Retinal pigment epithelial cell (primary cell): Measurements from ENCODE around the gene PPIF.

Experiments
- DNase-seq: peaks from one replicate; pipeline ENCODE4 v3.0.0-alpha.2; 2010; ENCODE audit warnings: low read depth
- H3K4me3 ChIP-seq: 2 replicates; pipeline ENCODE4 v1.5.1; 2011; ENCODE audit warnings: mild to moderate bottlenecking, low read length, control low read depth, moderate library complexity
- CTCF ChIP-seq: conservative IDR thresholded peaks from 2 replicates; pipeline ENCODE4 v1.5.1; 2011; ENCODE audit warnings: low read depth, low read length, control low read depth, inconsistent platforms

Gene PPIF

GRCh38 chr10:79393924-79394610 lies 46.8 kb downstream of the PPIF start:
- TF ChIP-seq CTCF, result no peak
- DNase-seq, result no peak

GRCh38 chr10:79394664-79395063 lies 47.4 kb downstream of the PPIF start:
- H3K4me3 ChIP-seq, result no peak overlapping the region
- no peak for TF ChIP-seq CTCF
- DNase-seq, result no peak

More at GRCh38 chr10:79393924-79394610, 46.8 kb downstream of the PPIF start:
- no peak overlapping the region for H3K4me3 ChIP-seq

- DNase-seq, result no peak
- no peak for TF ChIP-seq CTCF
Measured at GRCh38 chr10:79396520-79396919, 49.3 kb downstream of the PPIF start.

GRCh38 chr10:79397051-79397450 lies 49.8 kb downstream of the PPIF start:
- no peak for TF ChIP-seq CTCF
- DNase-seq, result no peak

More at GRCh38 chr10:79396520-79396919, 49.3 kb downstream of the PPIF start:
- no peak overlapping the region for H3K4me3 ChIP-seq

GRCh38 chr10:79397575-79398303 lies 50.5 kb downstream of the PPIF start:
- no peak for TF ChIP-seq CTCF
- no peak for DNase-seq
- H3K4me3 ChIP-seq, result no peak overlapping the region

More at GRCh38 chr10:79397051-79397450, 49.8 kb downstream of the PPIF start:
- H3K4me3 ChIP-seq, result no peak overlapping the region

- no peak overlapping the region for H3K4me3 ChIP-seq
- TF ChIP-seq CTCF, result no peak
Measured at GRCh38 chr10:79398642-79399041, 51.4 kb downstream of the PPIF start.

More at GRCh38 chr10:79398642-79399041, 51.4 kb downstream of the PPIF start:
- DNase-seq, result no peak
